Measurements from ENCODE around the gene PDZD11.

DNA sequence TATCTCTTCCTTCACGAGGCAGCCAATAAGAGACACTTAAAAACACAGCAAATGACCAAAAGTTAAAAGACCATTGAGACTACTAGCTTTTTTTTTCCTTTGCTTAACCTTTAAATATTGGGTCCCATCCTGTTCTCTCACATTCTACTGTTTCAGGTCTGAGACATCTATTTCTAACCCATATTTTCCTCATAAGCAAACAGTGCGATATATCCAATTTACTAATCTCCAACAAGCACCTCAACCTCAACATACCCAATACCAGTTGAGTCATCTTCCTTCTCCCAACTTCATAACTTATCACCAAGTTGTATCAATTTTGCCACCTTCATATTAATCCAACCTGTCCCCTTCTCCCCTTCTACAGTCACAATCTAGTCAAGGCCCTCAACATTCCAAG lies 48.2 kb downstream of the PDZD11 start:
- TF ChIP-seq GATA2 (IDR thresholded peaks at IDR 0.05; ENCODE audit: low read depth, low read length) (no peak), GATA3 (IDR thresholded peaks at IDR 0.05; ENCODE audit: low read depth, low read length) (no peak)

All from SH-SY5Y (cell line).